HEK293 (cell line): ENCODE measurements around the gene SLC17A5.

Experiments used
- CTCF ChIA-PET: fragments of 350-600 bp; formaldehyde crosslinking; extraction: SDS; loops from one replicate; lab custom pipeline; 2021; ENCODE audit warnings: antibody characterized with exemption; lab: Yijun Ruan, JAX
- POLR2A ChIA-PET: fragments of 300-600 bp; formaldehyde crosslinking; extraction: SDS; loops from one replicate; lab custom pipeline; 2020; ENCODE audit warnings: antibody characterized with exemption, inconsistent platforms; lab: Yijun Ruan, JAX
- H3K27ac ChIP-seq: fragments of 200-500 bp; sonication (Bioruptor generic); 2 replicates; pipeline ENCODE4 v1.5.1; 2014; ENCODE audit warnings: low read depth, low read length, control low read depth, inconsistent platforms; ENCODE audit errors: extremely low read depth
- H3K36me3 ChIP-seq, 2 experiments: fragments of 200-500 bp in 1 of 2; sonication (Bioruptor generic) in 1 of 2; 1 replicate in 1 of 2; 2 replicates in 1 of 2; pipeline ENCODE4 v1.5.1; 2014 to 2017; ENCODE audit warnings: inconsistent platforms in 2 of 2, low read length in 2 of 2; ENCODE audit not compliant: control insufficient read depth in 2 of 2, insufficient read depth in 1 of 2
- H3K4me1 ChIP-seq: fragments of 200-500 bp; sonication (Bioruptor generic); 2 replicates; pipeline ENCODE4 v1.5.1; 2014; ENCODE audit warnings: mild to moderate bottlenecking, low read length, inconsistent platforms; ENCODE audit not compliant: control insufficient read depth, insufficient read depth
- H3K4me3 ChIP-seq: 2 replicates; pipeline ENCODE4 v1.5.1; 2011; ENCODE audit warnings: low read depth, mild to moderate bottlenecking, control low read depth, low read length, moderate library complexity
- H3K9me3 ChIP-seq: fragments of 200-500 bp; sonication (Bioruptor generic); 2 replicates; pipeline ENCODE4 v1.5.1; 2014; ENCODE audit warnings: low read depth, low read length, inconsistent platforms; ENCODE audit not compliant: control insufficient read depth, insufficient read depth
- HOXC10 ChIP-seq: sonication (generic); formaldehyde crosslinking; IDR thresholded peaks from 2 replicates; pipeline ENCODE4 v1.8.1; 2023; ENCODE audit warnings: mild to moderate bottlenecking, missing genetic modification reagents
- SALL2 ChIP-seq: fragments of 450-650 bp; formaldehyde crosslinking; IDR thresholded peaks from 2 replicates; pipeline ENCODE4 v1.5.0; 2017; ENCODE audit warnings: missing biosample characterization, mild to moderate bottlenecking, missing genetic modification characterization, borderline replicate concordance
- TCF7L2 ChIP-seq: IDR thresholded peaks from 2 replicates; pipeline ENCODE4 v1.6.1; 2011; ENCODE audit warnings: low read depth, mild to moderate bottlenecking, inconsistent platforms, low read length, moderate library complexity, borderline replicate concordance
- TRIM28 ChIP-seq: IDR thresholded peaks from 2 replicates; pipeline ENCODE4 v1.6.1; 2011; ENCODE audit warnings: low read length, control low read depth, borderline replicate concordance
- TSHZ1 ChIP-seq: fragments of 450-650 bp; formaldehyde crosslinking; IDR thresholded peaks from 2 replicates; pipeline ENCODE4 v1.5.1; 2016; ENCODE audit warnings: missing biosample characterization, missing genetic modification characterization, borderline replicate concordance
- ZBTB20 ChIP-seq: fragments of 450-650 bp; formaldehyde crosslinking; IDR thresholded peaks from 2 replicates; pipeline ENCODE4 v1.5.1; 2016; ENCODE audit warnings: missing biosample characterization, missing genetic modification characterization
- ZBTB21 ChIP-seq: fragments of 450-650 bp; formaldehyde crosslinking; IDR thresholded peaks from 2 replicates; pipeline ENCODE4 v1.5.1; 2017; ENCODE audit warnings: missing biosample characterization, missing genetic modification characterization
- ZBTB44 ChIP-seq: fragments of 450-650 bp; IDR thresholded peaks from 2 replicates; pipeline ENCODE4 v1.5.1; 2018; ENCODE audit warnings: missing biosample characterization, mild to moderate bottlenecking, missing genetic modification characterization
- ZNF18 ChIP-seq: fragments of 450-650 bp; formaldehyde crosslinking; IDR thresholded peaks from 2 replicates; pipeline ENCODE4 v1.5.1; 2016; ENCODE audit warnings: missing biosample characterization, missing genetic modification characterization
- ZNF202 ChIP-seq: fragments of 450-650 bp; formaldehyde crosslinking; IDR thresholded peaks from 2 replicates; pipeline ENCODE4 v1.5.1; 2016; ENCODE audit warnings: missing biosample characterization, missing genetic modification characterization, borderline replicate concordance
- ZNF335 ChIP-seq: fragments of 450-650 bp; formaldehyde crosslinking; conservative IDR thresholded peaks from 2 replicates; pipeline ENCODE4 v1.5.1; 2016; ENCODE audit warnings: missing biosample characterization, missing genetic modification characterization
- ZNF394 ChIP-seq: fragments of 450-650 bp; formaldehyde crosslinking; IDR thresholded peaks from 2 replicates; pipeline ENCODE4 v1.5.1; 2016; ENCODE audit warnings: missing biosample characterization, missing genetic modification characterization, mild to moderate bottlenecking, moderate library complexity, borderline replicate concordance
- ZNF398 ChIP-seq: fragments of 450-650 bp; formaldehyde crosslinking; IDR thresholded peaks from 2 replicates; pipeline ENCODE4 v1.5.1; 2017; ENCODE audit warnings: missing biosample characterization, missing genetic modification characterization
- ZNF473 ChIP-seq: fragments of 450-650 bp; formaldehyde crosslinking; IDR thresholded peaks from 2 replicates; pipeline ENCODE4 v1.5.1; 2017; ENCODE audit warnings: missing biosample characterization, missing genetic modification characterization
- ZNF600 ChIP-seq: fragments of 450-650 bp; formaldehyde crosslinking; IDR thresholded peaks from 2 replicates; pipeline ENCODE4 v1.5.1; 2016; ENCODE audit warnings: missing biosample characterization, missing genetic modification characterization
- ZNF629 ChIP-seq: fragments of 450-650 bp; formaldehyde crosslinking; IDR thresholded peaks from 2 replicates; pipeline ENCODE4 v1.5.1; 2017; ENCODE audit warnings: missing biosample characterization, missing genetic modification characterization
- ZSCAN18 ChIP-seq: fragments of 450-650 bp; formaldehyde crosslinking; IDR thresholded peaks from 2 replicates; pipeline ENCODE4 v1.5.1; 2016; ENCODE audit warnings: missing biosample characterization, missing genetic modification characterization

The SLC17A5 gene

GRCh38 chr6:73632346-73632745 lies 21.4 kb downstream of the SLC17A5 start:
- Histone ChIP-seq H3K9me3 (no peaks in the 10 kb centered on the region), H3K4me1 (no peaks in the 10 kb centered on the region), H3K4me3 (no peak overlapping the region), H3K36me3 (peaks cover 30 to 38% of the 10 kb centered on the region in 2 experiments), H3K27ac (no peak overlapping the region)
- TF ChIP-seq TSHZ1, result no peak
- no peak for TF ChIP-seq SALL2 (tag by site-specific recombination)
- TF ChIP-seq TCF7L2, result no peak
- ChIA-PET CTCF (interaction anchor here (0.5 to 2.5 kb wide), 8 partner anchors 11 to 429 kb away, joined by 3 to 12 read pairs (median 4); partner anchors contain the start of gene SLC17A5), POLR2A (interaction anchor here (0.7 to 2.3 kb wide), 5 partner anchors 111 to 169 kb away, joined by 4 to 9 read pairs (median 5); no protein-coding TSS in a partner anchor)

- CTCF ChIA-PET, result interaction anchor here (0.5 to 2.5 kb wide), 5 partner anchors 21 to 428 kb away, joined by 3 to 12 read pairs (median 6); no protein-coding TSS in a partner anchor
These were observed 21.9 kb downstream of the SLC17A5 start for GRCh38 chr6:73631849-73632248.

GRCh38 chr6:73630401-73630800 lies 23.4 kb downstream of the SLC17A5 start:
- CTCF ChIA-PET, result interaction anchor here (1.0 kb wide), 1 partner anchor 20 kb away, joined by 4 read pairs; no protein-coding TSS in a partner anchor
- POLR2A ChIA-PET, result interaction anchor here (0.6 to 2.3 kb wide), 2 partner anchors 110 to 118 kb away, joined by 5 to 9 read pairs; no protein-coding TSS in a partner anchor
- H3K36me3 ChIP-seq, result peaks cover 17 to 24% of the 10 kb centered on the region in 2 experiments
- H3K4me3 ChIP-seq, result no peak overlapping the region
- H3K4me1 ChIP-seq, result no peaks in the 10 kb centered on the region
- H3K9me3 ChIP-seq, result no peaks in the 10 kb centered on the region
- no peak overlapping the region for H3K27ac ChIP-seq
- TF ChIP-seq ZBTB44 (tag by site-specific recombination) (no peak), ZNF18 (tag by site-specific recombination) (no peak), TRIM28 (no peak), ZBTB20 (tag by site-specific recombination) (no peak), ZNF600 (no peak), ZNF202 (tag by site-specific recombination) (no peak), ZNF394 (tag by site-specific recombination) (no peak), ZSCAN18 (tag by site-specific recombination) (no peak), ZNF335 (tag by site-specific recombination) (no peak), ZNF398 (tag by site-specific recombination) (no peak), ZNF473 (tag by site-specific recombination) (no peak)

More at GRCh38 chr6:73631849-73632248, 21.9 kb downstream of the SLC17A5 start:
- H3K4me1 ChIP-seq, result no peaks in the 10 kb centered on the region
- no peaks in the 10 kb centered on the region for H3K9me3 ChIP-seq
- H3K36me3 ChIP-seq, result peaks cover 29 to 34% of the 10 kb centered on the region in 2 experiments
- H3K4me3 ChIP-seq, result no peak overlapping the region
- no peak overlapping the region for H3K27ac ChIP-seq
- peak; percentile 61 for TF ChIP-seq ZNF629 (tag by site-specific recombination)
- TF ChIP-seq HOXC10 (CRISPR knock-in tag), result no peak
- TF ChIP-seq ZBTB21 (tag by site-specific recombination), result peak; percentile 42; the same call in 1 of the 2 replicates
- POLR2A ChIA-PET, result interaction anchor here (0.7 to 2.3 kb wide), 4 partner anchors 112 to 168 kb away, joined by 4 to 9 read pairs (median 4); no protein-coding TSS in a partner anchor
